ENCODE results near the gene ST3GAL5.
"Not testable (repeated sequence)": the region's sequence is repeated elsewhere in the genome, so short reads cannot be mapped to it uniquely, and the experiment has no call there.

ST3GAL5 gene

DNA sequence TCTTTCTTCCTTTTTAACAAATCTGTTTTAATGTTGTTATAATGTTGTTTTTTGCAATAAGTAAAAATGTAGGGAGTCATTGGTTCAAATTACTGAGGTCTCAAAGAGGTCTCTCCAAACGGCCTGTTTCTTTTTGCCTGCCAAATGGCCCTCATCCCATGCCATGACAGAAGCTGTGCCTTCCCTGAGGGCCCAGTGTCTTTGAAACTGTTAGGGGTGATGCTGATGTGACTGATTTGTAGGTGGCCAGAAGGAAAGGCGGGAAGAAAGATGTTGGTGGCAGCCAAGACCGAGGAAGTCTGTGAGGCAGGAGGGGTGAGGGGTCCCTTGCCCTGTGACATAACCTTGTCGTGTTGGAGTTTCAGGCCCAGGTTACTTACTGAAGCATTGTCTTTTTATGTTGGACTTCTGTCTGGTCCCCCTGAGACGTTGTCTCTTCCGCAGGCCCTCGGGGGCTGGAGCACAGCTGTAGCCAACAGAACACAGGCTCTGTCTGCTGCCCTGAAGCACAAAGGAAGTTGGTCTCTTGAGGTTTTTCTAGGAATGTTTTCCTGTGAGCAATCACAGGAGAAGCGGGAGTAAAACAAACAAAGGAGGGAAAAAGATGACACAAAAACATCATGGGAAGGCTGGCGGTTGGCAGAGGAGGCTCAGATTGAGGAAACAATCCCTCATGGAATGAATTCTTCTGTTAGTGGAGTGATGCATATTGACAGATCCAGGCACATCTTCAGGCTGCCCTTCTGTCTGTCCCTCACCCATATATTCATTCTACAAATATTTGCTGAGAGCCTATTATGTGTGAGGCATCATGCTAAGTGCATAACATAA lies 4.9 kb upstream of the ST3GAL5 start:
- peak; percentile 94 for DNase-seq (ENCODE audit: low read depth)

- peak; percentile 19 for DNase-seq (ENCODE audit: low read depth)
Measured at GRCh38 chr2:85892216-85892944, 3.6 kb upstream of the ST3GAL5 start.

DNA sequence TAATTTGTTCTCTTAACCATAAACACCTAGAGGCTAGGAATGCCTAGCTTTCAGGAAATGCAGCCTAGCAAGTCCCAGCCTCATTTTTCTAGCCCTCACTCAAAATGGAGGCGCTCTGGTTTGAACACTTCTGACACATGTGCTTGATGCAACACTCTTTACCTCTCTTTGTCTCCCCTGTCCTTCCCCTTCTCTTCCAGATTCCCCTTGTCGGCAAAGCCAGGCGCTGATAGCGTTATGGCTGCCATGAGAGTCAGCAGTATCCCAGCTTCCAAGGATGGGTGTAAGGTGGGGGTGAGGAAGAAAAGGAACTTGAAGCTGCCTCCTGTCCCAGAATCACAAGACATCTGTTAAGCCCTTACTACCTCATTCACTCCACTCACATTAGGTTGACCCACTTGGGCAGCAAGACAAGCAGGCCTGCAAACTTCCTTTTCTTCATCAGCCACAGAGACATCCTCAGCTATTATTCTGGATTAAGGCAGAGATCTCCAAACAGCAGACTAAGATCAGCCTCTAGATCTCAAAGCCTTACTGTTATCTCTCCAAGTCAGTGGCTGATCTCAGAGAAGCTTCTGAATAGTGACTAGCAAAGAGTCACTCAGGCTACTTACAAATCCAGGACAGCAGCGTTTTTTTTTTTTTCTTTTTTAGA lies 1.9 kb upstream of the ST3GAL5 start:
- DNase-seq (ENCODE audit: low read depth), result no peak

DNA sequence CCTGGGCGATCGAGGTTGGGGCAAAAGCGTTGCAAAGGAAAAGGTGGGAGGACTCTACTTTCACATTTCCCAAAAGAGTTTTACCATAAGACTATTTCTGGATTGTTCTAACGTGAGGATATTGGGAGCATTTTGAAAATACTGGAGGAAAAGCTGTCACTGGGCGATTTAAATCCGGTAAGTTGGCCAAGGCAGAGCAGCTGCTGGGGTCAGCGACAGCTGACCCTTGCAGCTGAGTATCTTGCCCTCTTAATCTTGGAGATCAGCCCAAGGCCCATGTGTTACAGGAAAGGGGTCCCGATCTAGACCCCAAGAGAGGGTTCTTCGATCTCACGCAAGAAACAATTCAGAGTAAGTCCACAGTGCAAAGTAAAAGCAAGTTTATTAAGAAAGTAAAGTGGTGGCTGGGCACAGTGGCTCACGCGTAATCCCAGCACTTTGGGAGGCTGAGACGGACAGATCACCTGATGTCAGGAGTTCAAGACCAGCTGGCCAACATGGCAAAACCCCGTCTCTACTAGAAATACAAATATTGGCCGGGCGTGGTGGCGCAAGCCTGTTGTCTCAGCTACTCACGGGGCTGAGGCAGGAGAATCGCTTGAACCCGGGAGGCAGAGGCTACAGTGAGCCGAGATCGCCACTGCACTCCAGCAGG lies 964 bp upstream of the ST3GAL5 start:
- no peak for DNase-seq (ENCODE audit: low read depth)

GRCh38 chr2:85888020-85888683 lies 638 bp downstream of the ST3GAL5 start:
- peak; percentile 46 for DNase-seq (ENCODE audit: low read depth)

DNA sequence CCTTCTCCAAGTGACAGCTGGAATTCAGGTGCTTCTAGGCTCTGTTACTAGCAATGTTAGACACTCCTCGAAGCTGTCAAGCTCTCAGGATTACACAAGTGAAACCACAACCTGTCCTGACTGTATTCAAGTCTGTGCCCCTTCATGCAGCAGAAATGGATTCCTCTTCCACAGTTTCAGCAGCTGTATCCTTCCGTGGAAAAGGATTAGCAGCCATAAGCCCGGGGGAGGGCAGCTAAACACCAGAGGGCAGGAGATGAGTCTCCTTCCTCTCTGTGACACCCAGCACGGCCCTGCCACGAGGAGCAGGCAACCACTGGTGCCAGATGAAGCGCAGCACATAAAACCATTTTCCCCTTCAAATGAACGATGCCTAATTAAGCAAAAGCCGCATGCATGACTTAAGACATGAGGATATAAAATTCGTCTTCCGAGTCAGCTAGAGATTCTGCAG lies 1.2 kb downstream of the ST3GAL5 start:
- peak; percentile 71 for DNase-seq (ENCODE audit: low read depth)

- peak; percentile 97 for DNase-seq (ENCODE audit: low read depth)
Measured at GRCh38 chr2:85886590-85886989, 2.2 kb downstream of the ST3GAL5 start.

- DNase-seq (ENCODE audit: low read depth), result no peak
Measured at GRCh38 chr2:85886141-85886540, 2.6 kb downstream of the ST3GAL5 start.

- DNase-seq (ENCODE audit: low read depth), result not testable (repeated sequence)
Measured at GRCh38 chr2:85881781-85882180, 7.0 kb downstream of the ST3GAL5 start.

DNA sequence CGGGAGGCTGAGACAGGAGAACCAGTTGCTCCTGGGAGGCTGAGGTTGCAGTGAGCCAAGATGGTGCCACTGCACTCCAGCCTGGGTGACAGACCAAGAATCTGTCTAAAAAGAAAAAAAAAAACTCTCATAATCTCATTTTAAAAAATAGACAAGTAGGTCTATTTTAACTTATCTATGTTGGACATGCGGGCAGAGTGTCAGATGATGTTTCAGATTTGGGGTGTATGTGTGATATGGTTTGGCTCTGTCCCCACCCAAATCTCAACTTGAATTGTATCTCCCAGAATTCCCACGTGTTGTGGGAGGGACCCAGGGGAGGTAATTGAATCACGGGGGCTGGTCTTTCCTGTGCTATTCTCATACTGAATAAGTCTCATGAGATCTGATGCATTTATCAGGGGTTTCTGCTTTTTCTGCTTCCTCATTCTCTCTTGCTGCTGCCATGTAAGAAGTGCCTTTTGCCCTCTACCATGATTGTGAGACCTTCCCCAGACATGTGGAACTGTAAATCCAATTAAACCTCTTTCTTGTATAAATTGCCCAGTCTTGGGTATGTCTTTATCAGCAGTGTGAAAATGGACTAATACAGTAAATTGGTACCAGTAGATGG lies 8.0 kb downstream of the ST3GAL5 start:
- not testable (repeated sequence) for DNase-seq (ENCODE audit: low read depth)

DNA sequence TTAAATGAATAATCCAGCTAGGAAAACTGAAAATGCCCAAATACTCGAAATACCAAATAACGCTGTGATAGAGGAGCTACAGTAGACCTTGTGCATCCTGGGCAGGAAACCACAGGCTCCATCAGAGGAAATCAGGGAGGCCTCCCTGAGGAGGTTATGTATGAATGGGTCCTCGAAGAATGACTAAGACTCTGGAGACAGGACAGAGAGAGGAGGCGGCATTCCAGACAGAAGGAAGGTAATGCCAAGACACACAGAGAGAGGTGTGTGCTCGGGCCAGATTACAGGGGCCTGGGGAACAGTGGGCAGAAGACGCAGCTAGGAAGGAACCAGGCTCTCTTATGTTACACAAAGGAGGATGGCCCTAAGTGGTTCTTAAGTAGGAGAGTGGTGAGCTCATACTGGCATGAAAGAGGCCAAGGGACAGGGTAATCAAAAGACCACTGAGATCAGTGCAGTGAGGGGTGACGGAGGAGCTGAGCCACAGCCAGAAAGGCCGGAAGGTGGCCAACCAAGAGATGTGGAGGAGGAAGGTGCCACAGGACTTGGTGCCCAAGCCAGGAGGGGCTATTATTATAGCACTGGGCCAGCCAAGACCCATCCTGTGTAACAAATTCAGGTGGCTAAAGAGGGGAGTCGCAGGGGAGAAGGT lies 9.9 kb downstream of the ST3GAL5 start:
- DNase-seq (ENCODE audit: low read depth), result peak; percentile 40

GRCh38 chr2:85875350-85876050 lies 13.3 kb downstream of the ST3GAL5 start:
- no peak for DNase-seq (ENCODE audit: low read depth)

GRCh38 chr2:85873679-85874078 lies 15.1 kb downstream of the ST3GAL5 start:
- peak; percentile 35 for DNase-seq (ENCODE audit: low read depth)

- DNase-seq (ENCODE audit: low read depth), result no peak
Measured at GRCh38 chr2:85872536-85873161, 16.1 kb downstream of the ST3GAL5 start.

- no peak for DNase-seq (ENCODE audit: low read depth)
Measured at GRCh38 chr2:85871494-85872164, 17.2 kb downstream of the ST3GAL5 start.

DNA sequence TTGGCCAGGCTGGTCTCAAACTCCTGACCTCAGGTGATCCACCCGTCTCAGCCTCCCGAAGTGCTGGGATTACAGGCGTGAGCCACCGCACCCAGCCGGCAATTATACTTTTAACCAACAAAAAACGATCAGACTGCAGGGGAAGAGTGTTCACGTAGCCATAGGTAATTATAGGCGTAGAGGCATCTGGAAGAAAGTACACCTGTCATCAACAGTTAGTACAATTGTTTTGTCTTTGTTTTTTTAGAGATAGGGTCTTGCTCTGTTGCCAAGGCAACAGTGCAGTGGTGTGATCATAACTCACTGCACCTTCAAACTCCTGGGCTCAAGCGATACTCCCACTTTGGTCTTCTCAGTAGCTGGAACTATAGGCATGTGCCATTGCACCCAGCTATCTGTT lies 20.0 kb downstream of the ST3GAL5 start:
- DNase-seq (ENCODE audit: low read depth), result no peak

- DNase-seq (ENCODE audit: low read depth), result no peak
Measured at GRCh38 chr2:85867556-85868292, 21.1 kb downstream of the ST3GAL5 start.

DNA sequence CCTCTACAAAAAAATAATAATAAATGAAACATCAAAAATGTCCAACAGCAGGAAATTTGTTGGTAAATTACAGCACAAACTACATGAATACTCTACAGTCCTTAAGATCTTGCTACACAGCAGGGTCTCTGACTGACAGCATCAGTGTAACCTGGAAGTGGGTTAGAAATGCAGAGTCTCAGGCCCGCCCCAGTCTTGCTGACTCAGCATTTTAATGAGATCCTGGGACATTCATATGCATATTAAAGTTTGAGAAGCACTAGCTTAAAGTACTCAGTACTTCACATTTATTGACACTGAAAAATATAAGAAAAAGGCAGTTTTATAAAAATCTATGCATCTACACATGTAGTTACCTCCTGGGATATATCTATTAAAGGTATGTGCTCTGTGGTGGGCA lies 21.7 kb downstream of the ST3GAL5 start:
- DNase-seq (ENCODE audit: low read depth), result no peak
